HEK293 (cell line): ENCODE results near the gene SIGLEC8.

ENCODE experiments used
- CTCF ChIA-PET: fragments of 350-600 bp; formaldehyde crosslinking; extraction: SDS; loops from one replicate; lab custom pipeline; 2021; ENCODE audit warnings: antibody characterized with exemption; lab: Yijun Ruan, JAX
- POLR2A ChIA-PET: fragments of 300-600 bp; formaldehyde crosslinking; extraction: SDS; loops from one replicate; lab custom pipeline; 2020; ENCODE audit warnings: antibody characterized with exemption, inconsistent platforms; lab: Yijun Ruan, JAX
- H3K27ac ChIP-seq: fragments of 200-500 bp; sonication (Bioruptor generic); 2 replicates; pipeline ENCODE4 v1.5.1; 2014; ENCODE audit warnings: low read depth, low read length, control low read depth, inconsistent platforms; ENCODE audit errors: extremely low read depth
- H3K36me3 ChIP-seq, 2 experiments: fragments of 200-500 bp in 1 of 2; sonication (Bioruptor generic) in 1 of 2; 1 replicate in 1 of 2; 2 replicates in 1 of 2; pipeline ENCODE4 v1.5.1; 2014 to 2017; ENCODE audit warnings: inconsistent platforms in 2 of 2, low read length in 2 of 2; ENCODE audit not compliant: control insufficient read depth in 2 of 2, insufficient read depth in 1 of 2
- H3K4me1 ChIP-seq: fragments of 200-500 bp; sonication (Bioruptor generic); 2 replicates; pipeline ENCODE4 v1.5.1; 2014; ENCODE audit warnings: mild to moderate bottlenecking, low read length, inconsistent platforms; ENCODE audit not compliant: control insufficient read depth, insufficient read depth
- H3K4me3 ChIP-seq: 2 replicates; pipeline ENCODE4 v1.5.1; 2011; ENCODE audit warnings: low read depth, mild to moderate bottlenecking, control low read depth, low read length, moderate library complexity
- H3K9me3 ChIP-seq: fragments of 200-500 bp; sonication (Bioruptor generic); 2 replicates; pipeline ENCODE4 v1.5.1; 2014; ENCODE audit warnings: low read depth, low read length, inconsistent platforms; ENCODE audit not compliant: control insufficient read depth, insufficient read depth
- EGR2 ChIP-seq: fragments of 450-650 bp; formaldehyde crosslinking; IDR thresholded peaks from 2 replicates; pipeline ENCODE4 v1.5.1; 2016; ENCODE audit warnings: low read depth, missing biosample characterization, missing genetic modification characterization
- HOXC10 ChIP-seq: sonication (generic); formaldehyde crosslinking; IDR thresholded peaks from 2 replicates; pipeline ENCODE4 v1.8.1; 2023; ENCODE audit warnings: mild to moderate bottlenecking, missing genetic modification reagents
- INSM2 ChIP-seq: fragments of 450-650 bp; formaldehyde crosslinking; IDR thresholded peaks from 2 replicates; pipeline ENCODE4 v1.5.1; 2016; ENCODE audit warnings: missing biosample characterization, missing genetic modification characterization
- KLF1 ChIP-seq: fragments of 450-650 bp; formaldehyde crosslinking; IDR thresholded peaks from 2 replicates; pipeline ENCODE4 v1.5.1; 2016; ENCODE audit warnings: missing biosample characterization, missing genetic modification characterization
- KLF8 ChIP-seq: fragments of 450-650 bp; formaldehyde crosslinking; IDR thresholded peaks from 2 replicates; pipeline ENCODE4 v1.5.1; 2016; ENCODE audit warnings: missing biosample characterization, missing genetic modification characterization
- MYNN ChIP-seq: fragments of 450-650 bp; formaldehyde crosslinking; IDR thresholded peaks from 2 replicates; pipeline ENCODE4 v1.5.1; 2016; ENCODE audit warnings: missing biosample characterization, missing genetic modification characterization, borderline replicate concordance
- SALL2 ChIP-seq: fragments of 450-650 bp; formaldehyde crosslinking; IDR thresholded peaks from 2 replicates; pipeline ENCODE4 v1.5.0; 2017; ENCODE audit warnings: missing biosample characterization, mild to moderate bottlenecking, missing genetic modification characterization, borderline replicate concordance
- YY2 ChIP-seq: fragments of 450-650 bp; formaldehyde crosslinking; IDR thresholded peaks from 2 replicates; pipeline ENCODE4 v1.5.1; 2016; ENCODE audit warnings: missing biosample characterization, missing genetic modification characterization
- ZBTB48 ChIP-seq: fragments of 450-650 bp; formaldehyde crosslinking; IDR thresholded peaks from 2 replicates; pipeline ENCODE4 v1.5.1; 2016; ENCODE audit warnings: missing biosample characterization, missing genetic modification characterization
- ZIC2 ChIP-seq: fragments of 450-650 bp; formaldehyde crosslinking; IDR thresholded peaks from 2 replicates; pipeline ENCODE4 v1.5.1; 2016; ENCODE audit warnings: missing biosample characterization, missing genetic modification characterization
- ZNF112 ChIP-seq: fragments of 450-650 bp; formaldehyde crosslinking; IDR thresholded peaks from 2 replicates; pipeline ENCODE4 v1.5.0; 2017; ENCODE audit warnings: missing biosample characterization, missing genetic modification characterization
- ZNF146 ChIP-seq: fragments of 450-650 bp; formaldehyde crosslinking; IDR thresholded peaks from 2 replicates; pipeline ENCODE4 v1.5.1; 2016; ENCODE audit warnings: missing biosample characterization, missing genetic modification characterization
- ZNF26 ChIP-seq: fragments of 450-650 bp; formaldehyde crosslinking; IDR thresholded peaks from 2 replicates; pipeline ENCODE4 v1.5.1; 2016; ENCODE audit warnings: missing biosample characterization, missing genetic modification characterization
- ZNF37A ChIP-seq: fragments of 450-650 bp; IDR thresholded peaks from 2 replicates; pipeline ENCODE4 v1.5.1; 2018; ENCODE audit warnings: missing biosample characterization, missing genetic modification characterization
- ZNF513 ChIP-seq: fragments of 450-650 bp; IDR thresholded peaks from 2 replicates; pipeline ENCODE4 v1.5.1; 2018; ENCODE audit warnings: missing biosample characterization, missing genetic modification characterization
- ZNF549 ChIP-seq: fragments of 450-650 bp; IDR thresholded peaks from 2 replicates; pipeline ENCODE4 v1.5.1; 2018; ENCODE audit warnings: missing biosample characterization, missing genetic modification characterization, mild to moderate bottlenecking, inconsistent platforms, moderate library complexity
- ZNF596 ChIP-seq: fragments of 450-650 bp; IDR thresholded peaks from 2 replicates; pipeline ENCODE4 v1.5.0; 2018; ENCODE audit warnings: missing biosample characterization, mild to moderate bottlenecking, missing genetic modification characterization, moderate library complexity
- ZNF654 ChIP-seq: fragments of 450-650 bp; formaldehyde crosslinking; IDR thresholded peaks from 2 replicates; pipeline ENCODE4 v1.5.1; 2016; ENCODE audit warnings: low read depth, missing biosample characterization, missing genetic modification characterization
- ZNF76 ChIP-seq: fragments of 450-650 bp; formaldehyde crosslinking; IDR thresholded peaks from 2 replicates; pipeline ENCODE4; 2016; ENCODE audit warnings: low read depth, missing biosample characterization, missing genetic modification characterization, borderline replicate concordance
- ZNF837 ChIP-seq: fragments of 450-650 bp; formaldehyde crosslinking; IDR thresholded peaks from 2 replicates; pipeline ENCODE4 v1.5.1; 2016; ENCODE audit warnings: missing biosample characterization, missing genetic modification characterization
- TF ChIP-seq, protein P1 (sequence below): fragments of 450-650 bp; formaldehyde crosslinking; IDR thresholded peaks from 2 replicates; pipeline ENCODE4 v1.5.1; 2016; ENCODE audit warnings: missing biosample characterization, missing genetic modification characterization, borderline replicate concordance
- TF ChIP-seq, protein P2 (sequence below): fragments of 450-650 bp; formaldehyde crosslinking; IDR thresholded peaks from 2 replicates; pipeline ENCODE4 v1.5.1; 2016; ENCODE audit warnings: missing biosample characterization, missing genetic modification characterization

Gene SIGLEC8

GRCh38 chr19:51441410-51442390, 16.6 kb downstream of the SIGLEC8 start:
- Histone ChIP-seq H3K36me3 (no peaks in the 10 kb centered on the region), H3K4me3 (no peak overlapping the region), H3K4me1 (no peaks in the 10 kb centered on the region), H3K9me3 (no peaks in the 10 kb centered on the region), H3K27ac (no peak overlapping the region)
- TF ChIP-seq EGR2 (tag by site-specific recombination) (peak; percentile 14; the same call in 1 of the 2 replicates), ZNF596 (tag by site-specific recombination) (no peak)
- ChIA-PET POLR2A (no interaction called here), CTCF (interaction anchor here (0.9 kb wide), 1 partner anchor 11 kb away, joined by 6 read pairs; no protein-coding TSS in a partner anchor)

DNA sequence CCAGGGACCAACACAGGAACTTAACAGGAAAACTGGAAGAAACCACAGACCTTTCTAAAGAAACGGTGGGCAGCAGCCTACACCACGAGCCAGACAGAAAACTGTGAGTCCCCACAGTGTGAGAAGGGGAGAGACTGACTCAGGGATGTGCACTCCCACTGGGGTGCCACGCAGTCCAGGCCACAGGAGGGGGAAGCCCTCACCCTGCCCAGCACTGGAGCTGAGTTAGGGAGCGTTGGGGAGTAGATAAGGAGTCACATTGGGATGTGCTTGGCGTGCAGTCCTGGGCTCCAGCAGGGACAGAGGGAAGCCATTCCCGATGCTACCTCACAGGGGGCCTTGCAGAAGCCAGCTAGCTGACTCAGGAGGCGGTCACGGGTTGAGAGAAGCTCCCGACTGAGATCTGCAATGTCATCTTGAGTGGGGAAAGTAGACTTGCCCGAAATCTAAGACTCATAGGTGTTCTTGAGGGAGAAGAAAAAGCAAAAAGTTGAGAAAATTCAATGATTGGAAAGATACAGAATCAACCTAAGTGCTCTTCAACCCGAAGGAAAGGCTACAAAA, 17.3 kb downstream of the SIGLEC8 start:
- H3K9me3 ChIP-seq = no peaks in the 10 kb centered on the region
- CTCF ChIA-PET = interaction anchor here (0.7 to 1.4 kb wide), 3 partner anchors 101 to 201 kb away, joined by 3 to 4 read pairs (median 4); no protein-coding TSS in a partner anchor
- no peaks in the 10 kb centered on the region for H3K36me3 ChIP-seq
- no peak overlapping the region for H3K27ac ChIP-seq
- POLR2A ChIA-PET = no interaction called here
- H3K4me1 ChIP-seq = no peaks in the 10 kb centered on the region
- no peak overlapping the region for H3K4me3 ChIP-seq
- TF ChIP-seq ZBTB48 (0 out of 2 replicates have a peak, but pooled peaks have one; percentile 30), ZIC2 (tag by site-specific recombination) (peak; percentile 95), ZNF549 (no peak)

GRCh38 chr19:51440052-51440451, 18.2 kb downstream of the SIGLEC8 start:
- no peak overlapping the region for H3K4me3 ChIP-seq
- POLR2A ChIA-PET = no interaction called here
- CTCF ChIA-PET = interaction anchor here (0.6 to 1.4 kb wide), 9 partner anchors 18 to 304 kb away, joined by 3 to 5 read pairs (median 3); no protein-coding TSS in a partner anchor

GRCh38 chr19:51439021-51439465, 19.2 kb downstream of the SIGLEC8 start:
- H3K36me3 ChIP-seq = no peaks in the 10 kb centered on the region
- ChIA-PET CTCF (interaction anchor here (0.6 to 1.4 kb wide), 10 partner anchors 8 to 312 kb away, joined by 3 to 8 read pairs (median 3); no protein-coding TSS in a partner anchor), POLR2A (no interaction called here)
- H3K9me3 ChIP-seq = no peaks in the 10 kb centered on the region
- no peak overlapping the region for H3K4me3 ChIP-seq
- no peak overlapping the region for H3K27ac ChIP-seq
- H3K4me1 ChIP-seq = no peaks in the 10 kb centered on the region
- TF ChIP-seq, protein P1, sequence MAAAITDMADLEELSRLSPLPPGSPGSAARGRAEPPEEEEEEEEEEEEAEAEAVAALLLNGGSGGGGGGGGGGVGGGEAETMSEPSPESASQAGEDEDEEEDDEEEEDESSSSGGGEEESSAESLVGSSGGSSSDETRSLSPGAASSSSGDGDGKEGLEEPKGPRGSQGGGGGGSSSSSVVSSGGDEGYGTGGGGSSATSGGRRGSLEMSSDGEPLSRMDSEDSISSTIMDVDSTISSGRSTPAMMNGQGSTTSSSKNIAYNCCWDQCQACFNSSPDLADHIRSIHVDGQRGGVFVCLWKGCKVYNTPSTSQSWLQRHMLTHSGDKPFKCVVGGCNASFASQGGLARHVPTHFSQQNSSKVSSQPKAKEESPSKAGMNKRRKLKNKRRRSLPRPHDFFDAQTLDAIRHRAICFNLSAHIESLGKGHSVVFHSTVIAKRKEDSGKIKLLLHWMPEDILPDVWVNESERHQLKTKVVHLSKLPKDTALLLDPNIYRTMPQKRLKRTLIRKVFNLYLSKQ (tag by site-specific recombination) = no peak
- TF ChIP-seq ZNF26 (no peak), INSM2 (tag by site-specific recombination) (no peak), HOXC10 (CRISPR knock-in tag) (no peak), KLF8 (tag by site-specific recombination) (no peak), ZNF513 (no peak), MYNN (tag by site-specific recombination) (no peak), ZNF112 (tag by site-specific recombination) (no peak)
- TF ChIP-seq, protein P2, sequence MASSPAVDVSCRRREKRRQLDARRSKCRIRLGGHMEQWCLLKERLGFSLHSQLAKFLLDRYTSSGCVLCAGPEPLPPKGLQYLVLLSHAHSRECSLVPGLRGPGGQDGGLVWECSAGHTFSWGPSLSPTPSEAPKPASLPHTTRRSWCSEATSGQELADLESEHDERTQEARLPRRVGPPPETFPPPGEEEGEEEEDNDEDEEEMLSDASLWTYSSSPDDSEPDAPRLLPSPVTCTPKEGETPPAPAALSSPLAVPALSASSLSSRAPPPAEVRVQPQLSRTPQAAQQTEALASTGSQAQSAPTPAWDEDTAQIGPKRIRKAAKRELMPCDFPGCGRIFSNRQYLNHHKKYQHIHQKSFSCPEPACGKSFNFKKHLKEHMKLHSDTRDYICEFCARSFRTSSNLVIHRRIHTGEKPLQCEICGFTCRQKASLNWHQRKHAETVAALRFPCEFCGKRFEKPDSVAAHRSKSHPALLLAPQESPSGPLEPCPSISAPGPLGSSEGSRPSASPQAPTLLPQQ (tag by site-specific recombination) = no peak

More at GRCh38 chr19:51440052-51440451, 18.2 kb downstream of the SIGLEC8 start:
- no peak overlapping the region for H3K27ac ChIP-seq
- TF ChIP-seq ZNF837 (tag by site-specific recombination) = no peak
- no peak for TF ChIP-seq ZNF37A (tag by site-specific recombination)
- no peak for TF ChIP-seq KLF1 (tag by site-specific recombination)
- TF ChIP-seq SALL2 (tag by site-specific recombination) = no peak
- TF ChIP-seq ZNF76 (tag by site-specific recombination) = no peak
- TF ChIP-seq ZNF146 (tag by site-specific recombination) = peak; percentile 30; the same call in 1 of the 2 replicates
- TF ChIP-seq ZNF654 (tag by site-specific recombination) = no peak
- no peak for TF ChIP-seq YY2 (tag by site-specific recombination)
- TF ChIP-seq, all 188 proteins: peak for 1
- H3K9me3 ChIP-seq = no peaks in the 10 kb centered on the region
- H3K36me3 ChIP-seq = no peaks in the 10 kb centered on the region
- no peaks in the 10 kb centered on the region for H3K4me1 ChIP-seq
